ENCODE results near the gene ATXN10.

Gene ATXN10

GRCh38 chr22:45640291-45640940 is 31.2 kb upstream of the ATXN10 start:
- H3K4me1 ChIP-seq (ENCODE audit: insufficient read depth, low read length, severe bottlenecking), result peaks cover 17% of the 10 kb centered on the region
- H3K27me3 ChIP-seq (ENCODE audit: insufficient read depth, low read length), result no peaks in the 10 kb centered on the region
- H3K9ac ChIP-seq (ENCODE audit: low read length), result no peak overlapping the region
- H2AFZ ChIP-seq (ENCODE audit: low read length), result no peak overlapping the region
- H3K4me3 ChIP-seq (ENCODE audit: low read depth, low read length, poor library complexity, severe bottlenecking), result no peak overlapping the region
- H3K36me3 ChIP-seq (ENCODE audit: insufficient read depth, low read length), result no peaks in the 10 kb centered on the region
- H3K4me2 ChIP-seq (ENCODE audit: low read length), result no peak overlapping the region
- no peaks in the 10 kb centered on the region for H3K79me2 ChIP-seq (ENCODE audit: insufficient read depth, low read length)
- TF ChIP-seq CTCF (IDR thresholded peaks at IDR 0.05; ENCODE audit: low read length) (no peak), EZH2 (IDR thresholded peaks at IDR 0.05; ENCODE audit: borderline replicate concordance, low read length) (no peak)
- no peaks in the 10 kb centered on the region for H3K9me3 ChIP-seq (ENCODE audit: low read length)
- H3F3A ChIP-seq (ENCODE audit: insufficient read depth, low read length), result no peaks in the 10 kb centered on the region
- H3K27ac ChIP-seq (ENCODE audit: low read depth, low read length, poor library complexity, severe bottlenecking), result no peak overlapping the region
- H4K20me1 ChIP-seq (ENCODE audit: insufficient read depth, low read length), result no peaks in the 10 kb centered on the region
- H3K9me2 ChIP-seq (ENCODE audit: low read depth, low read length), result no peaks in the 10 kb centered on the region

GRCh38 chr22:45640941-45641621 is 30.6 kb upstream of the ATXN10 start:
- Histone ChIP-seq H3K4me1 (ENCODE audit: insufficient read depth, low read length, severe bottlenecking) (peaks cover 23% of the 10 kb centered on the region), H3K4me2 (ENCODE audit: low read length) (no peak overlapping the region), H3K4me3 (ENCODE audit: low read depth, low read length, poor library complexity, severe bottlenecking) (no peak overlapping the region), H3K36me3 (ENCODE audit: insufficient read depth, low read length) (no peaks in the 10 kb centered on the region), H3K9me2 (ENCODE audit: low read depth, low read length) (no peaks in the 10 kb centered on the region), H3F3A (ENCODE audit: insufficient read depth, low read length) (no peaks in the 10 kb centered on the region), H3K9me3 (ENCODE audit: low read length) (no peaks in the 10 kb centered on the region), H3K27ac (ENCODE audit: low read depth, low read length, poor library complexity, severe bottlenecking) (no peak overlapping the region), H3K9ac (ENCODE audit: low read length) (no peak overlapping the region), H2AFZ (ENCODE audit: low read length) (no peak overlapping the region), H4K20me1 (ENCODE audit: insufficient read depth, low read length) (no peaks in the 10 kb centered on the region), H3K27me3 (ENCODE audit: insufficient read depth, low read length) (no peaks in the 10 kb centered on the region), H3K79me2 (ENCODE audit: insufficient read depth, low read length) (no peaks in the 10 kb centered on the region)
- no peak for TF ChIP-seq EZH2 (IDR thresholded peaks at IDR 0.05; ENCODE audit: borderline replicate concordance, low read length)
- no peak for TF ChIP-seq CTCF (IDR thresholded peaks at IDR 0.05; ENCODE audit: low read length)

- H3K9me2 ChIP-seq (ENCODE audit: low read depth, low read length), result no peaks in the 10 kb centered on the region
- no peaks in the 10 kb centered on the region for H4K20me1 ChIP-seq (ENCODE audit: insufficient read depth, low read length)
- H3K27me3 ChIP-seq (ENCODE audit: insufficient read depth, low read length), result no peaks in the 10 kb centered on the region
- no peaks in the 10 kb centered on the region for H3K9me3 ChIP-seq (ENCODE audit: low read length)
- H3K27ac ChIP-seq (ENCODE audit: low read depth, low read length, poor library complexity, severe bottlenecking), result no peak overlapping the region
- no peak for TF ChIP-seq EZH2 (IDR thresholded peaks at IDR 0.05; ENCODE audit: borderline replicate concordance, low read length)
- TF ChIP-seq CTCF (IDR thresholded peaks at IDR 0.05; ENCODE audit: low read length), result no peak
- H3K36me3 ChIP-seq (ENCODE audit: insufficient read depth, low read length), result no peaks in the 10 kb centered on the region
- H2AFZ ChIP-seq (ENCODE audit: low read length), result no peak overlapping the region
- no peaks in the 10 kb centered on the region for H3F3A ChIP-seq (ENCODE audit: insufficient read depth, low read length)
- peaks cover 42% of the 10 kb centered on the region for H3K4me1 ChIP-seq (ENCODE audit: insufficient read depth, low read length, severe bottlenecking)
- no peaks in the 10 kb centered on the region for H3K79me2 ChIP-seq (ENCODE audit: insufficient read depth, low read length)
- no peak overlapping the region for H3K4me3 ChIP-seq (ENCODE audit: low read depth, low read length, poor library complexity, severe bottlenecking)
- no peak overlapping the region for H3K9ac ChIP-seq (ENCODE audit: low read length)
- no peak overlapping the region for H3K4me2 ChIP-seq (ENCODE audit: low read length)
Measured at GRCh38 chr22:45642986-45643385, 28.6 kb upstream of the ATXN10 start.

All from OCI-LY1 (cell line).